Upper lobe of right lung (tissue), 1 donor: ENCODE data around the gene NUDT5. TPM values are rescaled to one million over a fixed set of nuclear protein-coding genes. Genes with fewer than 3 reads are reported as not detected.
A peak's percentile ranks its signal among the peaks of the same experiment; 100 is the strongest.

Experiments
- ATAC-seq: fragments of 200-7000 bp; cut with Tn5 transposase; one replicate; pipeline ENCODE4 v1.9.1; 2020; ENCODE audit warnings: mild to moderate bottlenecking, moderate library complexity
- DNase-seq: peaks from one replicate; pipeline ENCODE4 v3.0.0-alpha.2; 2020
- H3K27ac ChIP-seq: fragments of 200-600 bp; one replicate; pipeline ENCODE4 v1.8.0; 2022
- H3K27me3 ChIP-seq: fragments of 200-600 bp; one replicate; pipeline ENCODE4 v1.8.0; 2022; ENCODE audit warnings: mild to moderate bottlenecking
- H3K36me3 ChIP-seq: fragments of 200-600 bp; one replicate; pipeline ENCODE4 v1.8.0; 2022
- H3K4me1 ChIP-seq: fragments of 200-600 bp; one replicate; pipeline ENCODE4 v1.8.0; 2022
- H3K4me3 ChIP-seq: fragments of 200-600 bp; one replicate; pipeline ENCODE4 v1.8.0; 2022; ENCODE audit warnings: mild to moderate bottlenecking
- H3K9me3 ChIP-seq: fragments of 200-600 bp; one replicate; pipeline ENCODE4 v1.8.0; 2022
- intact Hi-C: fragments of 100-400 bp; cut with DNase I; formaldehyde crosslinking; loops from one replicate; pipeline ENCODE4 v1.11.0; 2022
- total RNA-seq: library from RNA; stranded (reverse); fragmentation: NEBNext Ultra II Directional; extraction: Animal tissue kit (Norgen Biotek cat#: 25700); gene quantifications from one replicate; pipeline ENCODE4 v1.2.1, GENCODE V29; 2021
- TF ChIP-seq, protein P1 (sequence below): fragments of 200-600 bp; IDR thresholded peaks from one replicate; pipeline ENCODE4 v1.8.0; 2022; ENCODE audit warnings: antibody characterized with exemption
- donor health status: DM: no; HTN: yes; CAD: no; lungs with severe emphysema.

Gene NUDT5
- total RNA-seq, 1 donor from 2014 or later = 49.9 TPM

DNA sequence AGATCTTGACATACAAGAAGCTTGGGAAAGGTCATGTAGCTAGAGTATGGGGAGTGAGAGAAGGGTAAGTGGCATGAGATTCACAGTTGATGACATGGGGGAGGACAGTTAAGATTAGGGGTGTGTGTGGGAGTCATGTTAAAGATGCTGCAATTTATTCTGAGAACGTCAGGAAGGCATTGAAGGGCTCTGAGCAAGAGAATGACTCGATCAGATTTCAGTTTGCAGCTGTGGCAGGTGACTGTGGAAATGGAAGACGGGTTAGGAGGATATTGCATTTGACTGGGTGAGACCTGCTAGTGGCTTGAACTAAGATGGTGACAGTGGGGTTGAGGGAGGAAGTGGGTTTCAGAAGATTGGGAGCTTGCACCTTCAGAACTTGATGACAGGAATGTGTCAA is 5.9 kb upstream of the NUDT5 start:
- H3K36me3 ChIP-seq = peaks cover 50% of the 10 kb centered on the region
- peaks cover 14% of the 10 kb centered on the region for H3K4me1 ChIP-seq
- intact Hi-C loops = no loop called here
- DNase-seq (no peak), ATAC-seq (no peak)
- no peaks in the 10 kb centered on the region for H3K9me3 ChIP-seq
- TF ChIP-seq, protein P1, sequence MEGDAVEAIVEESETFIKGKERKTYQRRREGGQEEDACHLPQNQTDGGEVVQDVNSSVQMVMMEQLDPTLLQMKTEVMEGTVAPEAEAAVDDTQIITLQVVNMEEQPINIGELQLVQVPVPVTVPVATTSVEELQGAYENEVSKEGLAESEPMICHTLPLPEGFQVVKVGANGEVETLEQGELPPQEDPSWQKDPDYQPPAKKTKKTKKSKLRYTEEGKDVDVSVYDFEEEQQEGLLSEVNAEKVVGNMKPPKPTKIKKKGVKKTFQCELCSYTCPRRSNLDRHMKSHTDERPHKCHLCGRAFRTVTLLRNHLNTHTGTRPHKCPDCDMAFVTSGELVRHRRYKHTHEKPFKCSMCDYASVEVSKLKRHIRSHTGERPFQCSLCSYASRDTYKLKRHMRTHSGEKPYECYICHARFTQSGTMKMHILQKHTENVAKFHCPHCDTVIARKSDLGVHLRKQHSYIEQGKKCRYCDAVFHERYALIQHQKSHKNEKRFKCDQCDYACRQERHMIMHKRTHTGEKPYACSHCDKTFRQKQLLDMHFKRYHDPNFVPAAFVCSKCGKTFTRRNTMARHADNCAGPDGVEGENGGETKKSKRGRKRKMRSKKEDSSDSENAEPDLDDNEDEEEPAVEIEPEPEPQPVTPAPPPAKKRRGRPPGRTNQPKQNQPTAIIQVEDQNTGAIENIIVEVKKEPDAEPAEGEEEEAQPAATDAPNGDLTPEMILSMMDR = no peak
- no peak overlapping the region for H3K27ac ChIP-seq
- no peak overlapping the region for H3K4me3 ChIP-seq
- H3K27me3 ChIP-seq = no peaks in the 10 kb centered on the region

- intact Hi-C loops = no loop called here
- peaks cover 50% of the 10 kb centered on the region for H3K36me3 ChIP-seq
- peaks cover 14% of the 10 kb centered on the region for H3K4me1 ChIP-seq
- DNase-seq = no peak
- no peaks in the 10 kb centered on the region for H3K9me3 ChIP-seq
- H3K27me3 ChIP-seq = no peaks in the 10 kb centered on the region
- TF ChIP-seq, protein P1 = no peak
- no peak overlapping the region for H3K27ac ChIP-seq
- ATAC-seq = no peak
- no peak overlapping the region for H3K4me3 ChIP-seq
These were observed 5.2 kb upstream of the NUDT5 start for GRCh38 chr10:12200850-12201249.

DNA sequence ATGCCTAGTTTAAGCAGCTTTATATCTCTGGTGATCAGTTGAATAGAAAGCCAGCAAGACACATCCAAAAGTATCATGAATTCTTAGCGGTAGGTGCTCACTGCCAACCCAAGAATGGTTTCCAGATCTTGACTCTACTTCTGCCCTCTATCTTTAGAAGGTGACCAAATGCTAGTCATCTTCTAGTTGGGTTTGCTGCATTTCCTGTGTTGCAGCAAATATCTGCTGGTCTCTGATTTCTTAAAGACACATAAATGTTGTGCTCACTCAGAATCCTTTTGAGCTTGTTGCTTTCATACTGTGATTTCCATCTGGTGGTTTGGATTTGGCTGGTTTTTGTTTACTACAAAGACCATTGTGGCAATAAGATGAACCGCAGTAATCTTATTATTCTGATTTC is 2.5 kb upstream of the NUDT5 start:
- Histone ChIP-seq H3K9me3 (no peaks in the 10 kb centered on the region), H3K4me1 (peaks cover 31% of the 10 kb centered on the region), H3K27ac (no peak overlapping the region), H3K4me3 (no peak overlapping the region), H3K27me3 (no peaks in the 10 kb centered on the region), H3K36me3 (peaks cover 40% of the 10 kb centered on the region)
- ATAC-seq = no peak
- TF ChIP-seq, protein P1 = no peak
- no peak for DNase-seq
- intact Hi-C loops = no loop called here

DNA sequence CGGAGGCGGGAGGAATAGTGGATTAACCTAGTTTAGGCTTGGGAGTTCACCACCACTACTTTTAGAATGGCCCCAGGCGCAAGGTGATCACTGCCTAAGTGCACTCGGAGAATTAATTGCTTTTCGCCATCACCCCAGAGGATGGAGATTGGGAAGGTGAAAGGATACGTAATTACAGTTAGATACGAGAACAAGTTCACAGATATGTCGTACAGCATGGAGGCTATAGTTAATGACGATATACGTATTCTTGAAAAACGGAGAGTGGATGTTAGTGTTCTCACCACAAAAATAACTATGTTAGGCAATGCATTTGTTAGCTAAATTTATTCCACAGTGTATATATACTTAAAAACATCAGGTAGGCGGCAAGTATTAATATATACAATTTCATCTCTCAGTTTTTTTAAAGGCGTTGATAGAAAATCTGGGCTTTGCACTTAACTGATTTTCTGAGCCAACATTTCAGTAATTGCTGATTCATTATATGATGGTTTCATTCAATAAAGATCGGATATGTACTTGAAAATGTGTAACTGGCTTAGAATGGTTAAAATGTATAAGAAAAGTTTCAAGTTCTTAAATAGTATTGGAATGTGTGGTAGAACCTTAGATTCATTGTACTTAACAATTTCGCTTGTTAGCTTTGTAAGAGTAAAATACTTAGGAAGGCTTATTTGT is 980 bp upstream of the NUDT5 start:
- H3K4me1 ChIP-seq = peaks cover 42% of the 10 kb centered on the region
- DNase-seq (no peak), ATAC-seq (no peak)
- peaks cover 28% of the 10 kb centered on the region for H3K36me3 ChIP-seq
- H3K4me3 ChIP-seq = peak overlapping the region; percentile 97
- TF ChIP-seq, protein P1 = no peak
- H3K27ac ChIP-seq = peak overlapping the region; percentile 95
- H3K9me3 ChIP-seq = no peaks in the 10 kb centered on the region
- no peaks in the 10 kb centered on the region for H3K27me3 ChIP-seq
- intact Hi-C loops = no loop called here

DNA sequence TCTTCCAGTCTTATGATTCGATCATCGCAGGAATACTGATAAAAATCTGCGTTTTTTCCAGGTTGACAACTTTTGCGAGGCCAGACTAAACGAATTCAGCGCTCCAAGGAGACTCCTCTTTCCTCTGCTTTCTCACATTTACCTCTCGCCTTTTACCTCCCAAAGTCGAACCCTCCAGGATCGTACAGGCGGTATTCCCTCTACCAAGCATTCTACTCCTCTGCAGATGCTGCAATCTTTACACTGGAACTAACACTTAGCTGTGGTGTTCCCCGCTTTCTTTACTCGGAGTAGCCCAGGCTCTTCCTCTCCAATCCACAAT is 449 bp downstream of the NUDT5 start:
- Histone ChIP-seq H3K4me3 (peak overlapping the region; percentile 97), H3K27me3 (no peaks in the 10 kb centered on the region), H3K4me1 (peaks cover 47% of the 10 kb centered on the region), H3K36me3 (peaks cover 15% of the 10 kb centered on the region), H3K27ac (peak overlapping the region; percentile 95), H3K9me3 (no peaks in the 10 kb centered on the region)
- intact Hi-C loops = no loop called here
- TF ChIP-seq, protein P1 = no peak
- DNase-seq (no peak), ATAC-seq (no peak)
